HG02798 (cell line): Measurements from ENCODE around the gene SLTM.
"Not testable (repeated sequence)": the region's sequence is repeated elsewhere in the genome, so short reads cannot be mapped to it uniquely, and the experiment has no call there.

ENCODE experiments used
- ATAC-seq: cut with Tn5 transposase; IDR thresholded peaks from one replicate; pipeline ENCODE4 v1.9.1; 2021; ENCODE audit warnings: mild to moderate bottlenecking; ENCODE audit not compliant: unreplicated experiment, poor library complexity

The SLTM gene

DNA sequence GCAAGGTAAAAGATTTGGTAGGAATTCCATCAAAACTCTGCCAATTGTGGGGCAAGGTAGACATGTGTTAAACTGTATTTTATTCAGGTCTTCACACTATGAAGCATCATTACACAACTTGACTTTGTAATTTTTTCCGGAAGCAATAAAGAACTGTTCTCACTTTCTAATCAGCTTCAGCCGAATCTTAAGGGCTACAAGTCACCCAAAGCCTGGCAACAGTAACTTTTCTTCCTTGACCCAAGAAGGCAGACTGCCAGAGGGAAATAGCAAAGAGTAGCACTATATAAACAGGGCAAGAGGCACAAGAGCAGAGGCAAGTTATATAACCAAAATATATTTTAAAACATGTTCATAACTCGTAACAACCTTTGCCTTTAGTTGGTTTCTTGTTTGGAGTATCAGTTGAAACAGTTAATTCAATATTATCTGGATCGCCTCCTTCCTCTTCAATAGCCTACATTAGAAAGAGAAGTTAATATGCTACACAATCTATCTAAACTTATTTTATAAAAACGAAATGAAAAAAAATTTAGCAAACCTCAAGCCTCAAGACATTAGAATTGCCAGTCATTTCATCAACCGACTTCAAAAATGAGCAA is 1.4 kb downstream of the SLTM start:
- no peak for ATAC-seq

DNA sequence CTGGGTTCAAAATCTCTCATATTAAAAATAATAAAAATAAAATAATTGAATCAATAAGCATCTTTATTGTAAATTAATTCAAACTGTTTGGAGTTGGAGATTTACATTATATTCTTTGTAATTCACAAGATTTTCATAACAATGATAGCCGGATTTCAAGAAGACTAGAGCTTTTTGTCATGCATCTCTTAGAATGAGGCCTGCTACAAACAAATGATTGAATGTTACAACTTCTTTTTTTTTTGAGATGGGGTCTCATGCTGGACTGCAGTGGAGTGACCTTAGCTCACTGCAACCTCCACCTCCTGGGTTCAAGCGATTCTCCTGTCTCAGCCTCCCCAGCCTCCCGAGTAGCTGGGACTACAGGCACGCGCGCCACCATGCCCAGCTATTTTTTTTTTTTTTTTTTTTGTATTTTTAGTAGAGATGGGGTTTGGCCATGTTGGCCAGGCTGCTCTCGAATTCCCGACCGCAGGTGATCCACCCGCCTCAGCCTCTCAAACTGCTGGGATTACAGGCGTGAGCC is 3.5 kb downstream of the SLTM start:
- no peak for ATAC-seq

- no peak for ATAC-seq
Observed at GRCh38 chr15:58926823-58927222, 6.7 kb downstream of the SLTM start.

- no peak for ATAC-seq
Observed at GRCh38 chr15:58924327-58924726, 9.2 kb downstream of the SLTM start.

DNA sequence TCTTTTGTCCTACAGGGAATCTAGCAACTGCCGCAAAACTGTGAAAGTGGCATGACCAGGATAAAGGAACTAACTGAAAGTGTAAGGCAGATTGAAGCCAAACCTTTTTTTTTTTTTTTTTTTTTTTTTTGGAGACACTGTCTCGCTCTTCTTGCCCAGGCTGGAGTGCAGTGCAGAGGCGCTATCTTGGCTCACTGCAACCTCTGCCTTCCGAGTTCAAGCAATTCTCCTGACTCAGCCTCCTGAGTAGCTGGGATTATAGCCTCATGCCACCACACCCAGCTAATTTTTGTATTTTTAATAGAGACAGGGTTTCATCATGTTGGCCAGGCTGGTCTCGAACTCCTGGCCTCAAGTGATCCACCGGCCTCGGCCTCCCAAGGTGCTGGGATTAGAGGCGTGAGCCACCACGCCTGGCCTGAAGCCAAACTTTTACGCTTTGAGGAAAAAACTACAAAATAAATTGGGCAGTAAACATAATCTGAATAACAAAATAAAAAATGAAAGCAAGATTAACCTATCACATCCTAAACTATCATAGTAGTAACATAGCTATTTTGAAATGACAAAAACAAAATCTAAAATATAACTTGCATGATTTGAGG is 9.7 kb downstream of the SLTM start:
- no peak for ATAC-seq

- no peak for ATAC-seq
Observed at GRCh38 chr15:58923284-58923683, 10.2 kb downstream of the SLTM start.

DNA sequence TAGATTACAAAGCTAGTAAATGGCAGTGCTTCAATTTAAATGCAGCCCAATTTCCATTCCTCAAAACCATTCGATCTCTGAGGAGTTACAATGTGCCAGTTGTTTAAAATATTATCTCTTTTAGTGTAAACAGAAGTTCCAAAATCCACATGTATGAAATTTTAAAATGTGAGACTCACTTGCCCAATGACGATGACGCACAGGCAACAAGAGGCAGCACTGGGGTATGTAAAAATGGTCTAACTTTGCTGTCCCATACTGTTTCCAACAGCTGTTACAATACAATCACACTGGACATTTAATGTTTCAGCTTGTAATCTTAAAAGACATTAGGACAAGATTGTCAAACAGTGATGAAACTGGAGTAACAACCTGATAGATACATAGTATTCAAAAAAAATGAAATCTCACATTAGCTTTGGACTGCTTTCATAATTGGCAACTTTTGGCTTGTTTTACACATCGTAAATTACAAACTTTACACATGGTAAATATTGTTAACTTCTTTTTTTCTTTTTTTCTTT is 12.2 kb downstream of the SLTM start:
- no peak for ATAC-seq

- ATAC-seq, result not testable (repeated sequence)
Observed at GRCh38 chr15:58920447-58920846, 13.0 kb downstream of the SLTM start.

DNA sequence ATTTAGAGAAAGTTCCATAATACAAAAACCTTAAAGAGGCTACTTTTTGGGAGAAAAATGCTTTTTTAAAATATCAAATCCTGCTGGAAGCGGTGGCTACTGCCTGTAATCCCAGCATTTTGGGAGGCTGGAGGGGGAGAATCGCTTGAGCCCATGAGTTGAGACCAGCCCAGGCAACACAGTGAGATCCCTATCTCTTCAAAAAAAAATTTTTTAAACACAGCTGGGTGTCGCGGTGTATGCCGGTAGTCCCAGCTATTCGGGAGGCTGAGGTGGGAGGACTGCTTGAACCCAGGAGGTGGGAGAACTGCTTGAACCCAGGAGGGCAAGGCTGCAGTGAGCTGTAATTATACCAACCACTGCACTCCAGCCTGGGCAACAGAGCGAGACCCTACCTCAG is 14.2 kb downstream of the SLTM start:
- no peak for ATAC-seq

- no peak for ATAC-seq
Observed at GRCh38 chr15:58918239-58918638, 15.2 kb downstream of the SLTM start.

DNA sequence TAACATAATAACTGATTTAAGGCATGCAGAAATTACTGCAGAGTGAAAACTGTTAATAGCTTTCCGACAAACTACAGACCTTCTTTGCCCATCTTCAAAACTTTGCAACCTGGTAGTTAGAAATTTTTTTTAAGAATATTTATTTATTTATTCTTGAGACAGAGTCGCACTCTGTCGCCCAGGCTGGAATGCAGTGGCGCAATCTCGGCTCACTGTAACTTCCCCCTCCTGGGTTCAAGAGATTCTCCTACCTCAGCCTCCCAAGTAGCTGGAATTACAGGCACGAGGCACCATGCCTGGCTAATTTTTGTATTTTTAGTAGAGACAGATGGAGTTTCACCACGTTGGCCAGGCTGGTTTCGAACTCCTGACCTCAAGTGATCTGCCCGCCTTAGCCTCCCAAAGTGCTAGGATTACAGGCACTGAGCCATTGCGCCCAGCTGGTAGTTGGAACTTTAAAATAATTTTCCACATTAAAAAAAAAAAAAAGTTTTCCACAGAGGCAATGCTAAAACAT is 15.8 kb downstream of the SLTM start:
- ATAC-seq, result not testable (repeated sequence)

DNA sequence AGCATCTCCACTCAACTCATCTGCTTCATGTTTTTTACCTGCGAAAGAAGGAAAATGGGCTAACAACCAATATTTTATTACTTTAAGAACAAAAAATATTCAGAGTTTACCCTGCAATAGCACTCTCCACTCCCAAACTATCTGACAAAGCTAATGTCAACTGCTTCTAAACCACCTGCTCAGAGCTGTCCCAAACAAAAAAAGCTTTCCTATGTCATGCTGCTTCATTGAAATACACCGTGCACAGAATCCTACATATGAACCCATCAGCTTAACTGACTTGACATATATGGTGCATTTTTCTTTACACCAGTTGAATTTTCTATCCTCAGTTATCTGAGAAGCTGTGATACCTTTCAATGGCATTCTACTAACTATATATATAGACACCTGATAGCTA is 16.5 kb downstream of the SLTM start:
- ATAC-seq, result no peak

- ATAC-seq, result no peak
Observed at GRCh38 chr15:58910456-58910855, 23.0 kb downstream of the SLTM start.

GRCh38 chr15:58909616-58910015 is 23.9 kb downstream of the SLTM start:
- ATAC-seq, result no peak

DNA sequence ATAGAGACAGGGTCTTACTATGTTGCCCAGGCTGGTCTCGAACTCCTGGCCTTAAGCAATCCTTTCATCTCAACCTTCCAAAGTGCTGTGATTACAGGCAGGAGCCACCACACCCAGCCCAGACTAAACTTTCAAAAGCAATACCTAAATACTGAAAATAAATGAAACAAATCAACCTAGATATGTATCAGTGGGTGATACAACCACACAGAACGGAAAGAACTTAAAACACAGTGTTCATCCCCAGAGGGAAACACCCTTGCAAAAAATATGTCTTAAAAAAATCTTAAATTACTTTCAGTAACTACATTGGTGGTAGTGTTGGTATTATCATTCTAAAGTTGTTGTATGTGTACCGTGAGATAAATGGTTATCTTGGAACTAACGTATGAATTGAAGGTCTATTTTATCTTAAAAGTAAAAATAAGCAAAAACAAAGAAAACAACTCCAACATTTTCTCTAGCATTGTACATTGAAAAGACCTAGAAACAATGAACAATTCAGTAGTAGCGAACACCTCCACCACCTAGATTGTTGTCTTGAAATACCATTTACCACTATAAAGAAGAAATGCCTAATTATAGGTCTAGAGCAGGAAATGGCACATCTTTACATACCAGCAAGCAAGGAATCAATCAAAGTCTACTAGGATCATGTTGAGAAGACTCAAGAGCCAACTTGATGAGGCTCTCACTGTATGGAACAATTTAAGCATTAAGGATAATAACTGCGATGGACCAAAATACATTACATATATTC is 24.7 kb downstream of the SLTM start:
- no peak for ATAC-seq

GRCh38 chr15:58900631-58901030 is 32.8 kb downstream of the SLTM start:
- no peak for ATAC-seq

DNA sequence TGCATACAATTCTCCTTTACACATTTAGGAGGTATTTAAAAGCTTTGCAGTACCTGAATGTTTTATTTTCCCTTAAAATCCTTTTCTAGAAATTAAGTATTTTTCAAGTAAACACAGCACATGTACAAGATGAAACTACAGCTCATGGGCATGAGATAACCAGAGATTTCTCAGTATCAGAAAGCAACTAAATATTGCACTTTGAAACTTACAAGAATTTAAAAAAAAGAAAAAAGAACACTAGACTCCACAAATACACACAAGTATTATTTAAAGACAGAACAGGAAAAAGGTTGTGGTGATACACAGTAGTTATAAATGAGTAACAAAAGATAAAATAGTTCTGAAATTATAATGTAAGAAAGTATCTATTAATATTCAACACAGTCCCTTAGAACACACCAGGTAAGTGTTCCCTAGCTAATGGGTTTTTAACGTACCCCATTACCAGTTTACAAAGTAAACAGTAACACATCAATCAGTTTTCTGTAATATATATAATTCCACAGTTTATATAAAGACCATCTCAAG is 35.3 kb downstream of the SLTM start:
- no peak for ATAC-seq

- ATAC-seq, result no peak
Observed at GRCh38 chr15:58889363-58889762, 44.1 kb downstream of the SLTM start.

- ATAC-seq, result no peak
Observed at GRCh38 chr15:58886921-58887320, 46.6 kb downstream of the SLTM start.

GRCh38 chr15:58883926-58884325 is 49.6 kb downstream of the SLTM start:
- ATAC-seq, result not testable (repeated sequence)

- ATAC-seq, result no peak
Observed at GRCh38 chr15:58882243-58882642, 51.2 kb downstream of the SLTM start.
